ENCODE results near the gene CACUL1. TPM values are rescaled to one million over a fixed set of nuclear protein-coding genes. Genes with fewer than 3 reads are reported as not detected.

The CACUL1 gene
- total and polyA plus RNA-seq, 11 donors = 4.6 to 38.7 (median 23.9) TPM

- H3K4me1 ChIP-seq = peaks cover 0 to 33% (median 19%) of the 10 kb centered on the region in 12 donors
- TF ChIP-seq, protein P1, sequence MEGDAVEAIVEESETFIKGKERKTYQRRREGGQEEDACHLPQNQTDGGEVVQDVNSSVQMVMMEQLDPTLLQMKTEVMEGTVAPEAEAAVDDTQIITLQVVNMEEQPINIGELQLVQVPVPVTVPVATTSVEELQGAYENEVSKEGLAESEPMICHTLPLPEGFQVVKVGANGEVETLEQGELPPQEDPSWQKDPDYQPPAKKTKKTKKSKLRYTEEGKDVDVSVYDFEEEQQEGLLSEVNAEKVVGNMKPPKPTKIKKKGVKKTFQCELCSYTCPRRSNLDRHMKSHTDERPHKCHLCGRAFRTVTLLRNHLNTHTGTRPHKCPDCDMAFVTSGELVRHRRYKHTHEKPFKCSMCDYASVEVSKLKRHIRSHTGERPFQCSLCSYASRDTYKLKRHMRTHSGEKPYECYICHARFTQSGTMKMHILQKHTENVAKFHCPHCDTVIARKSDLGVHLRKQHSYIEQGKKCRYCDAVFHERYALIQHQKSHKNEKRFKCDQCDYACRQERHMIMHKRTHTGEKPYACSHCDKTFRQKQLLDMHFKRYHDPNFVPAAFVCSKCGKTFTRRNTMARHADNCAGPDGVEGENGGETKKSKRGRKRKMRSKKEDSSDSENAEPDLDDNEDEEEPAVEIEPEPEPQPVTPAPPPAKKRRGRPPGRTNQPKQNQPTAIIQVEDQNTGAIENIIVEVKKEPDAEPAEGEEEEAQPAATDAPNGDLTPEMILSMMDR (IDR thresholded peaks at IDR 0.05) = peak in 1 of 12 donors; percentile 6
- no peak for TF ChIP-seq POLR2A (IDR thresholded peaks at IDR 0.05)
- intact Hi-C loops (cut with DNase I) = no loop called here
- H3K4me3 ChIP-seq = no peak overlapping the region
- ATAC-seq (peak in 1 of 4 donors; percentile 16), DNase-seq (no peak)
- H3K27ac ChIP-seq = no peak overlapping the region
- peaks cover 0 to 5% (median 0%) of the 10 kb centered on the region in 9 donors for H3K27me3 ChIP-seq
- WGBS, 4 donors = 65 to 69% (median 68%) methylated on average over 8 to 9 of the region's 9 CpGs
- no peaks in the 10 kb centered on the region for H3K9me3 ChIP-seq
- peaks cover 0 to under 1% (median 0%) of the 10 kb centered on the region in 9 donors for H3K36me3 ChIP-seq
These were observed 86.4 kb downstream of the CACUL1 start for GRCh38 chr10:118668228-118668952.

- no peak for ATAC-seq
- no peak for DNase-seq
- H3K4me3 ChIP-seq = no peak overlapping the region
- peaks cover 0 to 30% (median 19%) of the 10 kb centered on the region in 12 donors for H3K4me1 ChIP-seq
- 85 to 93% (median 91%) methylated on average over 4 of the region's 4 CpGs for WGBS, 4 donors
- H3K36me3 ChIP-seq = no peaks in the 10 kb centered on the region
- TF ChIP-seq POLR2A (IDR thresholded peaks at IDR 0.05) = no peak
- TF ChIP-seq, protein P1 (IDR thresholded peaks at IDR 0.05) = no peak
- H3K9me3 ChIP-seq = no peaks in the 10 kb centered on the region
- no peak overlapping the region for H3K27ac ChIP-seq
- peaks cover 0 to 11% (median 0%) of the 10 kb centered on the region in 9 donors for H3K27me3 ChIP-seq
- intact Hi-C loops (cut with DNase I) = no loop called here
These were observed 87.0 kb downstream of the CACUL1 start for GRCh38 chr10:118667732-118668131.

DNA sequence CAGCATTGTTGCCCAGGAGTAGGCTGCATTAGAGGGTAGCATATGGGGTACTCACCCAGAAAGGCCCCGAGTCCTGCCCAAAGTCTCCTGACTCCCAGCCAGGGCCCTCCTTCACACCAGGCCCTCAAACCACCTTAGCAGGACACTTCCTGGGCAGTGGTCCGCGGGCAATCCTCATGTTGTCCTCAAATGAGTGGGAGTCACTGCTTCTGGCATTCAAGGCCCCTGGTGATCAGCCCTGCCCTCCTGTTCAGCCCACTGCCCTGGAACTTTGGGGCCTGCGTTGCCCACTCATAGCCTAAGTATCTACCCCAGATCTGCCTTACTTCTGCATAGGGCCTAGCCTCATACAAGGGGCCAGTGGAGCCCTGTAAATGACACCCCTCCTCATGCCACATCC, 88.4 kb downstream of the CACUL1 start:
- 81 to 96% (median 86%) methylated on average over 3 to 4 of the region's 4 CpGs for WGBS, 4 donors
- ATAC-seq (no peak), DNase-seq (no peak)
- H3K4me3 ChIP-seq = no peak overlapping the region
- intact Hi-C loops (cut with DNase I) = no loop called here
- peaks cover 0 to 13% (median 0%) of the 10 kb centered on the region in 9 donors for H3K27me3 ChIP-seq
- TF ChIP-seq, protein P1 (IDR thresholded peaks at IDR 0.05) = no peak
- TF ChIP-seq POLR2A (IDR thresholded peaks at IDR 0.05) = no peak
- no peaks in the 10 kb centered on the region for H3K36me3 ChIP-seq
- H3K9me3 ChIP-seq = peaks cover 0 to 8% (median 0%) of the 10 kb centered on the region in 12 donors
- H3K27ac ChIP-seq = no peak overlapping the region
- peaks cover 0 to 23% (median 17%) of the 10 kb centered on the region in 12 donors for H3K4me1 ChIP-seq

DNA sequence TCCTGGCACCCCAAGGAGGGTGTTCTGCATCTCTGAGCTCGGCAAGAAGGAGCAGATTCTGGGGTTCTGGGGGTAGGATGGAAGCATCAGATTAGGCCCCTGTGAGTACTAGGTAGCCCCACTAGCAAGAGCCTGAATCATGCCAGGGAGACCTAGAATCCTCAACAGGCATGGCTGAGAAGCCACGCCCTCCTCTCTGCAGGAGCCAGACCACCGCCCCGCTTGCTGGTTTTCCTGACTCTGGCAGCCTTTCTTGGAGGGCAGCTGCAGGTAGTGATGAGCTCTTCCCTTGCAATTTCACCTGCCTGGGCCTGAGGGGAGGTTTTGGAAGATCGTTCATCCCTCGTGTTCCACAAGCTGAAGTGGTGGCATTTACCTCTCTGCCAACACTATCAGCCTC, 90.4 kb downstream of the CACUL1 start:
- ATAC-seq = no peak
- intact Hi-C loops (cut with DNase I) = no loop called here
- H3K4me1 ChIP-seq = peaks cover 0 to 10% (median 5%) of the 10 kb centered on the region in 12 donors
- H3K27ac ChIP-seq = no peak overlapping the region
- DNase-seq = no peak
- H3K27me3 ChIP-seq = peaks cover 0 to 18% (median 0%) of the 10 kb centered on the region in 9 donors
- 46 to 76% (median 58%) methylated on average over 6 of the region's 6 CpGs for WGBS, 4 donors
- no peak overlapping the region for H3K4me3 ChIP-seq
- no peaks in the 10 kb centered on the region for H3K36me3 ChIP-seq
- peaks cover 0 to 23% (median 0%) of the 10 kb centered on the region in 12 donors for H3K9me3 ChIP-seq
- TF ChIP-seq, protein P1 (IDR thresholded peaks at IDR 0.05) = no peak
- no peak for TF ChIP-seq POLR2A (IDR thresholded peaks at IDR 0.05)

Measured in heart left ventricle (tissue), 16 donors.